Neural cell (in vitro differentiated cells): ENCODE data around the gene ISG15.

Experiments used
- CTCF ChIP-seq: fragments of 450-650 bp; IDR thresholded peaks from 2 replicates; pipeline ENCODE4 v1.5.1; 2014; ENCODE audit warnings: antibody characterized with exemption, mild to moderate bottlenecking, moderate library complexity; ENCODE audit not compliant: poor library complexity, severe bottlenecking
- EZH2 ChIP-seq: fragments of 200-600, 300-800 bp; shearing (Covaris generic), sonication (generic); IDR thresholded peaks from 2 replicates; pipeline ENCODE4 v1.6.1; 2014; ENCODE audit warnings: antibody characterized with exemption, low read length, borderline replicate concordance, mild to moderate bottlenecking; ENCODE audit not compliant: insufficient read depth, poor library complexity, severe bottlenecking
- POLR2AphosphoS5 ChIP-seq: IDR thresholded peaks from 2 replicates; pipeline ENCODE4 v1.6.1; 2012
- TAF1 ChIP-seq: IDR thresholded peaks from 2 replicates; pipeline ENCODE4 v1.6.1; 2012; ENCODE audit warnings: low read depth

- no peak for TF ChIP-seq CTCF
- TF ChIP-seq TAF1 = no peak
- no peak for TF ChIP-seq EZH2
- no peak for TF ChIP-seq POLR2AphosphoS5
These were observed 34.2 kb upstream of the ISG15 start for GRCh38 chr1:978835-979743.
